Measurements from ENCODE around the gene IL21R. TPM values are rescaled to one million over a fixed set of nuclear protein-coding genes. Genes with fewer than 3 reads are reported as not detected.

The IL21R gene
- total and polyA plus RNA-seq, 2 donors (not counting 1 experiment from before 2014, with no cell fraction given): 28.5 to 32.1 TPM

DNA sequence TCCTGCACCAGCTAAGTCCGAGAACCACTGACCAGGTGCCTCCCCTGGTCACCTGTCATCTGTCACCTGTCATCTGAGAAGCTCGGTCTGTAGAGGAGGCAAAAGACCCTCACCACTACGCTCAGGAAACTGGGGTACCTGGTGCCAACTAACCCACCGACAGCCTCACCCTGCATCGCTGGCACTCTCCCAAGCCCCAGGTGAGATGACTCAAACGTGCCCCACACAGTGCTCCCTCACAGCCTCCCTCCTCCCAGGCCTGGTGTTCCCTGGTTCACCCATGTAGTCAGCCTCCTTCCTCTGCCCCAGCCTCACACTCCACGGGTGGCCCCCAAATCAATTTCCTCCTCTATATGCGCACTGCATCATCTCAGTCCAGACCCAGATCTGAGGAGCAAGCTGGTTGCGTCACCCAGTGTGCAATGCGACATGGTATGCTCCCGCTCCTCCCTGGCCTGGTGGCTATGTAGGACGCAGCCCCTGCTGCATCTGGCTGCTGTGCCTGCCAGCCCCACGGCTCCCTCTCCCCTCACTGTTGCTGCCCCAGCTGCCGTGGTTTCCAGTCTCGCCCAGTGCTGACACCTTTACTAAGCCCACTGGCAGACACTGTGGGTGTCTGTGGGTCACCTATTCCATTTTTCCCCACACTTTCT, 79.4 kb downstream of the IL21R start:
- DNase-seq (no peak), ATAC-seq (ENCODE audit: low read depth) (no peak)
- POLR2A ChIA-PET: no interaction called here
- intact Hi-C loops (cut with micrococcal nuclease): no loop called here
- no peak overlapping the region for H3K4me3 Mint-ChIP-seq
- no peaks in the 10 kb centered on the region for H3K4me1 Mint-ChIP-seq
- Histone ChIP-seq H3K4me3 (ENCODE audit: control extremely low read depth in 1 of 5, extremely low read depth in 1 of 5, insufficient read depth in 1 of 5, low read depth in 2 of 5, low read length in 4 of 5) (no peak overlapping the region), H3K27ac (ENCODE audit: low read length in 2 of 2) (no peak overlapping the region), H4K20me1 (ENCODE audit: control insufficient read depth, insufficient read depth, low read length, poor library complexity, severe bottlenecking) (no peaks in the 10 kb centered on the region), H3K4me1 (ENCODE audit: control insufficient read depth in 2 of 2, insufficient read depth in 2 of 2, low read length in 2 of 2) (no peaks in the 10 kb centered on the region), H3K9me3 (ENCODE audit: control extremely low read depth in 1 of 3, control insufficient read depth in 2 of 3, insufficient read depth in 1 of 3, low read length in 2 of 3) (no peaks in the 10 kb centered on the region), H3K36me3 (replicated peaks in 1 of 2; ENCODE audit: control extremely low read depth in 1 of 2, control insufficient read depth in 1 of 2, extremely low read depth in 1 of 2, insufficient read depth in 2 of 2, low read length in 1 of 2) (peaks cover 8 to 88% of the 10 kb centered on the region in 2 experiments), H3K79me2 (ENCODE audit: control insufficient read depth, insufficient read depth, low read length) (no peaks in the 10 kb centered on the region), H3K9ac (ENCODE audit: low read length) (no peak overlapping the region), H3K4me2 (replicated peaks; ENCODE audit: low read depth, low read length, poor library complexity, severe bottlenecking) (no peak overlapping the region), H2AFZ (ENCODE audit: insufficient read depth, low read depth, low read length, poor library complexity, severe bottlenecking) (no peak overlapping the region), H3K27me3 (replicated peaks in 1 of 4; ENCODE audit: control extremely low read depth in 1 of 4, control insufficient read depth in 3 of 4, insufficient read depth in 4 of 4, low read length in 3 of 4) (no peaks in the 10 kb centered on the region)
- 94% methylated on average over 13 of the region's 15 CpGs for WGBS (ENCODE audit: insufficient coverage)
- H3K27me3 Mint-ChIP-seq: no peaks in the 10 kb centered on the region
- CTCF ChIA-PET: no interaction called here
- H3K9me3 Mint-ChIP-seq (ENCODE audit: insufficient read depth): no peaks in the 10 kb centered on the region
- TF ChIP-seq EZH2 (IDR thresholded peaks at IDR 0.05; ENCODE audit: borderline replicate concordance, insufficient read depth, low read depth, low read length, poor library complexity, severe bottlenecking): no peak
- TF ChIP-seq, protein P1, sequence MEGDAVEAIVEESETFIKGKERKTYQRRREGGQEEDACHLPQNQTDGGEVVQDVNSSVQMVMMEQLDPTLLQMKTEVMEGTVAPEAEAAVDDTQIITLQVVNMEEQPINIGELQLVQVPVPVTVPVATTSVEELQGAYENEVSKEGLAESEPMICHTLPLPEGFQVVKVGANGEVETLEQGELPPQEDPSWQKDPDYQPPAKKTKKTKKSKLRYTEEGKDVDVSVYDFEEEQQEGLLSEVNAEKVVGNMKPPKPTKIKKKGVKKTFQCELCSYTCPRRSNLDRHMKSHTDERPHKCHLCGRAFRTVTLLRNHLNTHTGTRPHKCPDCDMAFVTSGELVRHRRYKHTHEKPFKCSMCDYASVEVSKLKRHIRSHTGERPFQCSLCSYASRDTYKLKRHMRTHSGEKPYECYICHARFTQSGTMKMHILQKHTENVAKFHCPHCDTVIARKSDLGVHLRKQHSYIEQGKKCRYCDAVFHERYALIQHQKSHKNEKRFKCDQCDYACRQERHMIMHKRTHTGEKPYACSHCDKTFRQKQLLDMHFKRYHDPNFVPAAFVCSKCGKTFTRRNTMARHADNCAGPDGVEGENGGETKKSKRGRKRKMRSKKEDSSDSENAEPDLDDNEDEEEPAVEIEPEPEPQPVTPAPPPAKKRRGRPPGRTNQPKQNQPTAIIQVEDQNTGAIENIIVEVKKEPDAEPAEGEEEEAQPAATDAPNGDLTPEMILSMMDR (IDR thresholded peaks at IDR 0.05): no peak
- H3K27ac Mint-ChIP-seq: no peak overlapping the region

DNA sequence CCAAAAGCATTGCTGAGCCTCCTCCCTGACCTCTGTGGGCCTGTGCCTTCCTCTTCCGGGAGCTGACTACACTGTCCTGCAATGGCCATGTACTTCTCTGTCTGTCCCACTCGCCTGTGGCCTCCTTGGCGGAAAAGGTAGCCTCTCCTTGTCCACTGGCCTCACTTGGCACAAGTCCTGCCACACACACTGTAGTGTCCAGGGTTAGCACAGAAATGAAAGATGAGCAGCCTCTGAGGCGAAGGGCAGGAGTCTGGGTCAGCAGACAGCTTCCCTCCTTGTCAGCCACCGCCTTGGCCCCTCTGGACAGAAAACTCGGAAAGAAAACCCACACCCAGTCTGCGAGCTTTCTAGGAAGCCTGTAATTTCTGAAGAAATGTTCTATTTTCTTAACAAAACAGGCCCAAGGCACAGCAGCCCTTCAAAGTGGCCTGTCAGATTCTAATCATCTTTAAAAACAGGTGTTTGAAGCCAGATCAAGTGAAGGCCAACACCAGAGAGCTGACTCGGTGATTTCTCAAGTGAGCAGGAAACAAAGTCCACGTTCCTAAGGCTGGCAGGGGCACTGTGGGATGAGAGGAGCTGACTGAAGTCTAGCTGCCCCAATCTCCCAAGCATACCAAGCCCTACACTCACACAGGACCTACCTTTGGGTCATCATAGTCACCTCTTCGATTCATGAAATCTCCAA, 80.6 kb downstream of the IL21R start:
- POLR2A ChIA-PET: no interaction called here
- Mint-ChIP-seq H3K9me3 (ENCODE audit: insufficient read depth) (no peaks in the 10 kb centered on the region), H3K27ac (no peak overlapping the region), H3K27me3 (no peaks in the 10 kb centered on the region), H3K4me3 (no peak overlapping the region), H3K4me1 (no peaks in the 10 kb centered on the region)
- TF ChIP-seq, protein P1 (IDR thresholded peaks at IDR 0.05): no peak
- TF ChIP-seq EZH2 (IDR thresholded peaks at IDR 0.05; ENCODE audit: borderline replicate concordance, insufficient read depth, low read depth, low read length, poor library complexity, severe bottlenecking): no peak
- no peak overlapping the region for H3K9ac ChIP-seq (ENCODE audit: low read length)
- 96% methylated on average over 9 of the region's 10 CpGs for WGBS (ENCODE audit: insufficient coverage)
- intact Hi-C loops (cut with micrococcal nuclease): no loop called here
- no peaks in the 10 kb centered on the region for H3K27me3 ChIP-seq (replicated peaks in 1 of 4; ENCODE audit: control extremely low read depth in 1 of 4, control insufficient read depth in 3 of 4, insufficient read depth in 4 of 4, low read length in 3 of 4)
- H3K4me2 ChIP-seq (replicated peaks; ENCODE audit: low read depth, low read length, poor library complexity, severe bottlenecking): no peak overlapping the region
- no peaks in the 10 kb centered on the region for H4K20me1 ChIP-seq (ENCODE audit: control insufficient read depth, insufficient read depth, low read length, poor library complexity, severe bottlenecking)
- no peak for ATAC-seq (ENCODE audit: low read depth)
- H2AFZ ChIP-seq (ENCODE audit: insufficient read depth, low read depth, low read length, poor library complexity, severe bottlenecking): no peak overlapping the region
- no peaks in the 10 kb centered on the region for H3K4me1 ChIP-seq (ENCODE audit: control insufficient read depth in 2 of 2, insufficient read depth in 2 of 2, low read length in 2 of 2)
- no peak for DNase-seq
- H3K4me3 ChIP-seq (ENCODE audit: control extremely low read depth in 1 of 5, extremely low read depth in 1 of 5, insufficient read depth in 1 of 5, low read depth in 2 of 5, low read length in 4 of 5): no peak overlapping the region
- peaks cover 6 to 85% of the 10 kb centered on the region in 2 experiments for H3K36me3 ChIP-seq (replicated peaks in 1 of 2; ENCODE audit: control extremely low read depth in 1 of 2, control insufficient read depth in 1 of 2, extremely low read depth in 1 of 2, insufficient read depth in 2 of 2, low read length in 1 of 2)
- no peak overlapping the region for H3K27ac ChIP-seq (ENCODE audit: low read length in 2 of 2)
- CTCF ChIA-PET: no interaction called here
- H3K9me3 ChIP-seq (ENCODE audit: control extremely low read depth in 1 of 3, control insufficient read depth in 2 of 3, insufficient read depth in 1 of 3, low read length in 2 of 3): no peaks in the 10 kb centered on the region
- no peaks in the 10 kb centered on the region for H3K79me2 ChIP-seq (ENCODE audit: control insufficient read depth, insufficient read depth, low read length)
